ENCODE data around the gene GIMAP1. TPM values are rescaled to one million over a fixed set of nuclear protein-coding genes. Genes with fewer than 3 reads are reported as not detected.
"Not testable (repeated sequence)": the region's sequence is repeated elsewhere in the genome, so short reads cannot be mapped to it uniquely, and the experiment has no call there.

The GIMAP1 gene
- total RNA-seq (2014; rRNA removed; shearing (Covaris generic)), result not detected in 2 replicates

GRCh38 chr7:150716368-150716767, at the start of gene GIMAP1:
Gene GIMAP1, plus strand, starts transcription at chr7:150716613. Its CDS starts 2,435 bp downstream, at chr7:150719048.
- DNase-seq (ENCODE audit: low read depth in 1 of 2, low spot score in 2 of 2), result no peak
- Histone ChIP-seq H3K4me1 (replicated peaks) (no peaks in the 10 kb centered on the region), H3K27ac (no peak within 1 kb of the TSS)

DNA sequence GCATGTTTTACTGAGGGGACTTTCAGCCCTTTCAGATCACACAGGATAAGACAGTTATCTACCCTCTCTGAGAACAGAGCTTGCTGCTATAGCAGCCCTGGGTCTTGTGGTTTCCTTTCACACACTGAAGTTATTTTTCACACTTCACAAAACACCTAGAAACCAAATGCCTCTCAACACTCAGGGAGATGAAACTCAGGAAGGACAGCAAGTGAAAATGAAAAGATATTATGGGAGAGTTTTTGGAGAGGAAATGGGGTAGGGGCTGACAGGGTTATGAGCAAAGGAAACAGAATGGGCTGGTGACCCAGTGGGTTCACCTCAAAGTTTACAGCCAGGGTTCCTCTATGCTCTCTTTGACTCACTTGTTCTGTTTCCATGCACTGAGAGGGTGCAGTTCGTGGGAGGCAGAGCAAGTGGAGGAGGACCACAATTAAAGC, 47.9 kb upstream of the GIMAP1 start:
- Histone ChIP-seq H3K27me3 (replicated peaks) (no peaks in the 10 kb centered on the region), H3K27ac (no peak overlapping the region), H3K4me3 (no peak overlapping the region), H3K36me3 (no peaks in the 10 kb centered on the region), H3K9me3 (replicated peaks) (no peaks in the 10 kb centered on the region), H3K4me1 (replicated peaks) (no peaks in the 10 kb centered on the region)
- DNase-seq (ENCODE audit: low read depth in 1 of 2, low spot score in 2 of 2), result no peak

More at GRCh38 chr7:150716368-150716767, at the start of gene GIMAP1:
- no peaks in the 10 kb centered on the region for H3K9me3 ChIP-seq (replicated peaks)
- no peak within 1 kb of the TSS for H3K4me3 ChIP-seq
- H3K36me3 ChIP-seq, result no peaks in the 10 kb centered on the region
- H3K27me3 ChIP-seq (replicated peaks), result no peaks in the 10 kb centered on the region

GRCh38 chr7:150668977-150669376, 47.4 kb upstream of the GIMAP1 start:
- Histone ChIP-seq H3K9me3 (replicated peaks) (no peaks in the 10 kb centered on the region), H3K27ac (no peak overlapping the region), H3K4me3 (no peak overlapping the region), H3K4me1 (replicated peaks) (no peaks in the 10 kb centered on the region), H3K36me3 (no peaks in the 10 kb centered on the region), H3K27me3 (replicated peaks) (no peaks in the 10 kb centered on the region)
- no peak for DNase-seq (ENCODE audit: low read depth in 1 of 2, low spot score in 2 of 2)

DNA sequence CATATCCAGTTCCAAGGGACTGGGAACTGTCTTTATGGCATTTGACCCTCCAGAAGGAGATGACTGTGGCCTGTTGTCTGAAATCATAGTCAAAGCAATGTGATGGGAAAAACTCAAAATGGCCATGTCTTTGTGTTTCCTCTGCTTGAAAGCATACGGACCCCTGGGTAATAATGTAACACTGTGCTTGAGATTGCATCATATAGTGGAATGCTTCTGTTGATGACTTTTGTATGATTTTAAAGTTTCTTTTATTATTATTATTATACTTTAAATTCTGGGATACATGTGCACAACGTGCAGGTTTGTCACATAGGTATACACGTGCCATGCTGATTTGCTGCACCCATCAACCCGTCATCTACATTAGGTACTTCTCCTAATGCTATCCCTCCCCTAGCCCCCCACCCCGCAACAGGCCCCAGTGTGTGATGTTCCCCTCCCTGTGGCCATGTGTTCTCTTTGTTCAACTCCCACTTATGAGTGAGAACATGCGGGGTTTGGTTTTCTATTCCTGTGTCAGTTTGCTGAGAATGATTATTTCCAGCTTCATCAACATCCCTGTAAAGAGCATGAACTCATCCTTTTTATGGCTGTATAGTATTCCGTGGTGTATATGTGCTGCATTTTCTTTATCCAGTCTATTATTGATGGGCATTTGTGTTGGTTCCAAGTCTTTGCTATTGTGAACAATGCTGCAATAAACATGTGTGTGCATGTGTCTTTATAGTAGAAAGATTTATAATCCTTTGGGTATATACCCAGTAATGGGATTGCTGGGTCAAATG, 44.4 kb upstream of the GIMAP1 start:
- H3K4me1 ChIP-seq (replicated peaks); H3K36me3 ChIP-seq; H3K4me3 ChIP-seq; H3K27ac ChIP-seq; H3K9me3 ChIP-seq (replicated peaks); DNase-seq (ENCODE audit: low read depth in 1 of 2, low spot score in 2 of 2); H3K27me3 ChIP-seq (replicated peaks): not testable (repeated sequence)

DNA sequence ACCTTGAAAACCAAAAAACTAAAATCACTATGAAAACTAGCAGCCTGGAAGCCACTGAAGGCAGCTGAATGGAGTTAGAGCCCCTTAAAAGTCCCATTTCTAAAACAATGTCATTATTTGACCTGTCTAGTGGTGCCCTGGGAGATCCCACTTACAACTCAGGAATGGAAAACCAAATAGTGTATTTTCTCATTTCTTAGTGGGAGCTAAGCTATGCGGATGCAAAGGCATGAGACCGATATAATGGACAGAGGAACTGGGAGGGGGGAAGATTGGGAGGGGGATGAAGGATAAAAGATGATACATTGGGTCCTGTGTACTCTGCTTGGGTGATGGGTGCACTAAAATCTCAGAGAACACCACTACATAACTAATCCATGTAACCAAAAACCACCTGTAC, 40.7 kb upstream of the GIMAP1 start:
- H3K27me3 ChIP-seq (replicated peaks), result no peaks in the 10 kb centered on the region
- H3K36me3 ChIP-seq, result no peaks in the 10 kb centered on the region
- H3K4me3 ChIP-seq, result no peak overlapping the region
- no peak overlapping the region for H3K27ac ChIP-seq
- DNase-seq (ENCODE audit: low read depth in 1 of 2, low spot score in 2 of 2), result no peak
- no peaks in the 10 kb centered on the region for H3K9me3 ChIP-seq (replicated peaks)
- no peaks in the 10 kb centered on the region for H3K4me1 ChIP-seq (replicated peaks)

- not testable (repeated sequence) for H3K4me1 ChIP-seq (replicated peaks); H3K36me3 ChIP-seq; H3K9me3 ChIP-seq (replicated peaks); H3K27ac ChIP-seq; DNase-seq (ENCODE audit: low read depth in 1 of 2, low spot score in 2 of 2); H3K27me3 ChIP-seq (replicated peaks); H3K4me3 ChIP-seq
Observed at GRCh38 chr7:150676276-150676675, 40.1 kb upstream of the GIMAP1 start.

- not testable (repeated sequence) for DNase-seq (ENCODE audit: low read depth in 1 of 2, low spot score in 2 of 2); H3K36me3 ChIP-seq; H3K4me3 ChIP-seq; H3K4me1 ChIP-seq (replicated peaks); H3K27me3 ChIP-seq (replicated peaks); H3K9me3 ChIP-seq (replicated peaks); H3K27ac ChIP-seq
Observed at GRCh38 chr7:150676854-150677253, 39.6 kb upstream of the GIMAP1 start.

GRCh38 chr7:150678601-150679000, 37.8 kb upstream of the GIMAP1 start:
- H3K4me1 ChIP-seq (replicated peaks); H3K27me3 ChIP-seq (replicated peaks); DNase-seq (ENCODE audit: low read depth in 1 of 2, low spot score in 2 of 2); H3K27ac ChIP-seq; H3K9me3 ChIP-seq (replicated peaks); H3K4me3 ChIP-seq; H3K36me3 ChIP-seq: not testable (repeated sequence)

GRCh38 chr7:150680364-150680763, 36.0 kb upstream of the GIMAP1 start:
- H3K27me3 ChIP-seq (replicated peaks); H3K9me3 ChIP-seq (replicated peaks); H3K36me3 ChIP-seq; H3K27ac ChIP-seq; H3K4me3 ChIP-seq; DNase-seq (ENCODE audit: low read depth in 1 of 2, low spot score in 2 of 2); H3K4me1 ChIP-seq (replicated peaks): not testable (repeated sequence)

- peak in 1 of 2 experiments; percentile 21 for DNase-seq (ENCODE audit: low read depth in 1 of 2, low spot score in 2 of 2)
- no peak within 1 kb of the TSS for H3K27ac ChIP-seq
- peaks cover 8% of the 10 kb centered on the region; the same call in 1 of the 2 replicates for H3K4me1 ChIP-seq (replicated peaks)
- peak within 1 kb of the TSS; percentile 36 for H3K4me3 ChIP-seq
- no peaks in the 10 kb centered on the region for H3K27me3 ChIP-seq (replicated peaks)
- no peaks in the 10 kb centered on the region for H3K36me3 ChIP-seq
- H3K9me3 ChIP-seq (replicated peaks), result no peaks in the 10 kb centered on the region
Observed at GRCh38 chr7:150685219-150686029, 31.0 kb upstream of the GIMAP1 start, which contains the start of gene GIMAP2. Gene GIMAP2, plus strand, starts transcription at chr7:150685706. Its CDS starts 1,354 bp downstream, at chr7:150687060.

- H3K4me3 ChIP-seq, result peak overlapping the region; percentile 36
- no peaks in the 10 kb centered on the region for H3K36me3 ChIP-seq
Observed at GRCh38 chr7:150686030-150686631, 30.3 kb upstream of the GIMAP1 start.

GRCh38 chr7:150688630-150689029, 27.8 kb upstream of the GIMAP1 start:
- H3K4me3 ChIP-seq, result no peak overlapping the region
- H3K36me3 ChIP-seq, result no peaks in the 10 kb centered on the region
- no peak overlapping the region for H3K27ac ChIP-seq
- H3K9me3 ChIP-seq (replicated peaks), result no peaks in the 10 kb centered on the region
- H3K4me1 ChIP-seq (replicated peaks), result peaks cover 8% of the 10 kb centered on the region; the same call in 1 of the 2 replicates
- no peak for DNase-seq (ENCODE audit: low read depth in 1 of 2, low spot score in 2 of 2)
- no peaks in the 10 kb centered on the region for H3K27me3 ChIP-seq (replicated peaks)

More at GRCh38 chr7:150686030-150686631, 30.3 kb upstream of the GIMAP1 start:
- Histone ChIP-seq H3K27me3 (replicated peaks) (no peaks in the 10 kb centered on the region), H3K4me1 (replicated peaks) (peaks cover 8% of the 10 kb centered on the region; the same call in 1 of the 2 replicates), H3K9me3 (replicated peaks) (no peaks in the 10 kb centered on the region), H3K27ac (no peak overlapping the region)
- peak in 1 of 2 experiments; percentile 7 for DNase-seq (ENCODE audit: low read depth in 1 of 2, low spot score in 2 of 2)

DNA sequence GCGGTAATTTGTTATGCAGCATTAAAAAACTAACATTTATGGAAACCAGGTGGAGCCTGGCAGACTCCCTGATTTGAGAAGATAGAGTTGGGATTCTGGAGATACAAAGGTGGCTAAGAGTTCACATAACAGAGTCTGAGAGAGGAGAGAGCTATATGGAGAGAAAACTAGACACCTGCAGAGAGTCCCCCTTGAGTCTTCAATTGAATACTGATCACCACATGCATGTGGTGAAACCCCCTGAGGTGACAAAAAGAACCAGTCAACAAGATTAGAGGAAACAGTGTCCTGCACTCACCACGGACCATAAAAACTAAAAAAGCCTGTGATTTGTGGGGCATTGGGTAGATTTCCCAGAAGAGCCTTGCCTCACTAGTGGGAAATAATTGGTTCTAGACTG, 20.8 kb upstream of the GIMAP1 start:
- Histone ChIP-seq H3K4me3 (no peak overlapping the region), H3K9me3 (replicated peaks) (no peaks in the 10 kb centered on the region), H3K27ac (no peak overlapping the region), H3K36me3 (no peaks in the 10 kb centered on the region), H3K4me1 (replicated peaks) (no peaks in the 10 kb centered on the region), H3K27me3 (replicated peaks) (no peaks in the 10 kb centered on the region)
- no peak for DNase-seq (ENCODE audit: low read depth in 1 of 2, low spot score in 2 of 2)

All from SJSA1 (cell line).